Astrocyte of the hippocampus (primary cell): ENCODE data around the gene GLG1.
"Not testable (repeated sequence)": the region's sequence is repeated elsewhere in the genome, so short reads cannot be mapped to it uniquely, and the experiment has no call there.

Experiments used
- DNase-seq: peaks from one replicate; pipeline ENCODE4 v3.0.0; 2011; ENCODE audit warnings: low read depth, low spot score

The GLG1 gene

GRCh38 chr16:74443624-74444346 lies 163.1 kb downstream of the GLG1 start:
- DNase-seq: not testable (repeated sequence)

GRCh38 chr16:74439685-74440084 lies 167.2 kb downstream of the GLG1 start:
- DNase-seq: no peak

- DNase-seq: no peak
Measured at GRCh38 chr16:74438492-74438979, 168.4 kb downstream of the GLG1 start.

GRCh38 chr16:74431516-74431915 lies 175.4 kb downstream of the GLG1 start:
- no peak for DNase-seq

- DNase-seq: peak; percentile 40
Measured at GRCh38 chr16:74430036-74430712, 176.7 kb downstream of the GLG1 start.

- not testable (repeated sequence) for DNase-seq
Measured at GRCh38 chr16:74428493-74428892, 178.4 kb downstream of the GLG1 start.

GRCh38 chr16:74425751-74426150 lies 181.2 kb downstream of the GLG1 start:
- not testable (repeated sequence) for DNase-seq

GRCh38 chr16:74423721-74424120 lies 183.2 kb downstream of the GLG1 start:
- not testable (repeated sequence) for DNase-seq

GRCh38 chr16:74422086-74422485 lies 184.8 kb downstream of the GLG1 start:
- DNase-seq: not testable (repeated sequence)

GRCh38 chr16:74421482-74421785 lies 185.5 kb downstream of the GLG1 start:
- DNase-seq: peak; percentile 6

GRCh38 chr16:74420612-74421481 lies 186.1 kb downstream of the GLG1 start, which contains the start of gene CLEC18B:
TSS of gene CLEC18B (minus strand) at chr16:74421478. CDS start at chr16:74421270, 208 bp downstream.
- peak; percentile 72 for DNase-seq

GRCh38 chr16:74419811-74420210 lies 187.1 kb downstream of the GLG1 start:
- not testable (repeated sequence) for DNase-seq

GRCh38 chr16:74417897-74418296 lies 189.0 kb downstream of the GLG1 start:
- not testable (repeated sequence) for DNase-seq

- DNase-seq: not testable (repeated sequence)
Measured at GRCh38 chr16:74413920-74414319, 193.0 kb downstream of the GLG1 start.

- DNase-seq: not testable (repeated sequence)
Measured at GRCh38 chr16:74413485-74413884, 193.4 kb downstream of the GLG1 start.

GRCh38 chr16:74412775-74413390 lies 194.0 kb downstream of the GLG1 start:
- not testable (repeated sequence) for DNase-seq

- DNase-seq: not testable (repeated sequence)
Measured at GRCh38 chr16:74412138-74412774, 194.7 kb downstream of the GLG1 start.

GRCh38 chr16:74410981-74411380 lies 195.9 kb downstream of the GLG1 start:
- DNase-seq: not testable (repeated sequence)

GRCh38 chr16:74410057-74410957 lies 196.6 kb downstream of the GLG1 start:
- DNase-seq: not testable (repeated sequence)
